GM12892 (cell line): ENCODE measurements around the gene SMOC1.

Source experiments
- POLR2A ChIP-seq: IDR thresholded peaks from 2 replicates; pipeline ENCODE4 v1.6.1; 2011; ENCODE audit warnings: low read depth, low read length, control low read depth
- POLR2AphosphoS5 ChIP-seq: IDR thresholded peaks from 2 replicates; pipeline ENCODE4 v1.6.1; 2011; ENCODE audit warnings: low read depth, low read length, control low read depth

GRCh38 chr14:70027785-70028428 is 148.7 kb downstream of the SMOC1 start:
- TF ChIP-seq POLR2AphosphoS5 (no peak), POLR2A (no peak)
